Measurements from ENCODE around the gene COG2. TPM values are rescaled to one million over a fixed set of nuclear protein-coding genes. Genes with fewer than 3 reads are reported as not detected.

The COG2 gene
- total and polyA plus RNA-seq, 4 donors: 6.4 to 23.1 (median 16.0) TPM

DNA sequence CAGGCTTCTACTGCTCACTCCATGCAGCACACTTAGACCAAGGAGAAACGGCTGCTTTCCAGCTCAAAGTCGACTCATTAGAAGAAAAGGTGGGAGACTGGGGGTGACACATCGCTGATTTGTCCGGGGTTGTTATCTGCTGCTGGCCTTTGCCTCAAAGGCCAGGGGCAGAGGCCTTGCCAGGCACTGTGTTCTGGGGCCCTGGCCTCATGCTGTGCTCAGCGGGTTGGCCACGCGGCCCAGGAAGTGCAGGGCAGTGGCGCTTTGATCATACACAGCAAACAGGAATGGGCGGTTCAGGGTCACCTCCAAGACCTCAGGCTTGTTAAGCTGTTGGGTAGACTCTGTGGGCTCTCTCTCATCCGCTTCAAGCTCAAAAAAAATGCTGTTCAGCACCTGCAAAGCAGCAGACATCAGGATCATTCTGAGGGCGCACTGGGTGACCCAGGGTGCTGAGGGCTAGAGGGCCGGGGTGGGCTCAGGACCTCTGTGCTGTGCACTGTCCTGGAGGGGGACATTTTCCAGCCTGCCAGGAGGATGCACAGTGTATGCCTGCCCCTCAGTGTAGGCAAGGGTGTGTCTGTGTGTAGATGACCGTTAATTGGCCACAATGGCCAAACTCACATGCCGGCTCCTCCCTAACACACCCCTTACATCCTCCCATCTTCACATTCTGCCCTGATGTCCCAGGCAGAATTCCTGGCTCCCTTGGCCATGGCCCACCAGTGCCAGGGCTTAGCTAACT is 60.8 kb downstream of the COG2 start:
- ATAC-seq (ENCODE audit: low FRiP score) (no peak), DNase-seq (no peak)
- no peaks in the 10 kb centered on the region for H3K9me3 ChIP-seq (ENCODE audit: control insufficient read depth, low read length)
- no peak overlapping the region for H3K4me3 ChIP-seq (ENCODE audit: low read length in 2 of 2)
- intact Hi-C loops (cut with DNase I): no loop called here
- H3K36me3 ChIP-seq (ENCODE audit: control insufficient read depth in 1 of 2, insufficient read depth in 2 of 2, low read length in 1 of 2): no peaks in the 10 kb centered on the region
- WGBS, 2 donors: 82 to 83% methylated on average over 14 of the region's 14 CpGs
- no peaks in the 10 kb centered on the region for H3K27me3 ChIP-seq (ENCODE audit: control insufficient read depth in 1 of 2, insufficient read depth in 2 of 2, low read length in 1 of 2)
- H3K27ac ChIP-seq (ENCODE audit: low read depth in 1 of 2, low read length in 2 of 2): no peak overlapping the region
- no peaks in the 10 kb centered on the region for H3K4me1 ChIP-seq (ENCODE audit: control insufficient read depth in 1 of 2, insufficient read depth in 2 of 2, low read length in 2 of 2)

DNA sequence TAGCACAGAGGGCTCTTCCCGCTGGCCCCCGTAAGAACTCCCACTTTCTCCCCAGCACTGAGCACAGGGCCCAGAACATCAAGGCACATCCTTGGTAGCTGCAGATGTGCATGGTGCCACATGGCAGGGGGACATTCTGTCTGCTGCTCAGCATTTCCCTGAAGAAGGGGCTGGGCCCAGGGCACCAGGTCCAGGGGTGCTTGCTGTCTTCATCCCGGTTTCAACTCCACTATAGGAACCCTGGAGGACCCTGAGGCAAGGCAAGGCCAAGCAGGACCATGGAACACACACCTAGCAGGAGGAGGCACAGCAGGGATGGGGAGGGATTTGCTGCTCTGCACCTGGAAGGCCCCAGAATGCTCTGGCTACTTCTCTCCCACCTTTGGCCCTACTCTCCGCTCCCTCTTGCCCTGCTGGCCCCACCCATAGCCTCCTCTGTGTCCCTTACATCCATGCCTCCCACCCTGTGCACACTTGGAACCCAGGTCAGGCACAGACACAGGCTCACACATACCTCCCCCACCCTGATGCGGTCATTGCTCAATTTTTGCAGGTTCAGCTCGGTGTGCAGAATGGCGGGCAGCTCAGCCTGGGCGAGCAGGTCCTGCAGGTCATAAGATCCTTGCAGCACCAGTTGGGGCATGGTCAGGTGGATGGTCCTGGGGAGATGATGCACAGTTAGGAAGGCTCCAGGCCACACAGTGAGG is 61.6 kb downstream of the COG2 start:
- no peak for DNase-seq
- H3K27me3 ChIP-seq (ENCODE audit: control insufficient read depth in 1 of 2, insufficient read depth in 2 of 2, low read length in 1 of 2): no peaks in the 10 kb centered on the region
- no peak for ATAC-seq (ENCODE audit: low FRiP score)
- no peak overlapping the region for H3K4me3 ChIP-seq (ENCODE audit: low read length in 2 of 2)
- H3K4me1 ChIP-seq (ENCODE audit: control insufficient read depth in 1 of 2, insufficient read depth in 2 of 2, low read length in 2 of 2): no peaks in the 10 kb centered on the region
- intact Hi-C loops (cut with DNase I): no loop called here
- WGBS, 2 donors: 97 to 98% methylated on average over 8 of the region's 8 CpGs
- no peak overlapping the region for H3K27ac ChIP-seq (ENCODE audit: low read depth in 1 of 2, low read length in 2 of 2)
- H3K36me3 ChIP-seq (ENCODE audit: control insufficient read depth in 1 of 2, insufficient read depth in 2 of 2, low read length in 1 of 2): no peaks in the 10 kb centered on the region
- no peaks in the 10 kb centered on the region for H3K9me3 ChIP-seq (ENCODE audit: control insufficient read depth, low read length)

DNA sequence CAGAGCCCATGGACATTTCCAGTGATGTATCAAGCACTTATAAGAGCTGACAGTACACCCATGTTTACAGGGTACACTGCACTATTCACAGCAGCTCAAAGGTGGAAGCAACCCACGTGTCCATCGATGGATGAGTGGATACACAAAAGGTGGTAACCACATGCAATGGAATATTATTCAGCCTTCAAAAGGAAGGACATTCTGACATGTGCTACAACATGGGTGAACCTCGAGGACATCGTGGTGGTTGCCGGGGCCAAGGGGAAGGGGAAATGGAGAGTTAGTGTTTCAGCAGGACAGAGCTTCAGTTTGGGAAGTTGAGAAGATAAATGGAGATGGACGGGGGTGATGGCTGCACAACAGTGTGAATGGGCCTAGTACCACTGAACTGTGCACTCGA is 62.5 kb downstream of the COG2 start:
- intact Hi-C loops (cut with DNase I): no loop called here
- ATAC-seq (ENCODE audit: low FRiP score) (no peak), DNase-seq (no peak)
- Histone ChIP-seq H3K36me3 (ENCODE audit: control insufficient read depth in 1 of 2, insufficient read depth in 2 of 2, low read length in 1 of 2) (no peaks in the 10 kb centered on the region), H3K27me3 (ENCODE audit: control insufficient read depth in 1 of 2, insufficient read depth in 2 of 2, low read length in 1 of 2) (no peaks in the 10 kb centered on the region), H3K27ac (ENCODE audit: low read depth in 1 of 2, low read length in 2 of 2) (no peak overlapping the region), H3K4me3 (ENCODE audit: low read length in 2 of 2) (no peak overlapping the region), H3K4me1 (ENCODE audit: control insufficient read depth in 1 of 2, insufficient read depth in 2 of 2, low read length in 2 of 2) (no peaks in the 10 kb centered on the region), H3K9me3 (ENCODE audit: control insufficient read depth, low read length) (no peaks in the 10 kb centered on the region)
- WGBS, 2 donors: 95% methylated on average over 7 of the region's 7 CpGs

DNA sequence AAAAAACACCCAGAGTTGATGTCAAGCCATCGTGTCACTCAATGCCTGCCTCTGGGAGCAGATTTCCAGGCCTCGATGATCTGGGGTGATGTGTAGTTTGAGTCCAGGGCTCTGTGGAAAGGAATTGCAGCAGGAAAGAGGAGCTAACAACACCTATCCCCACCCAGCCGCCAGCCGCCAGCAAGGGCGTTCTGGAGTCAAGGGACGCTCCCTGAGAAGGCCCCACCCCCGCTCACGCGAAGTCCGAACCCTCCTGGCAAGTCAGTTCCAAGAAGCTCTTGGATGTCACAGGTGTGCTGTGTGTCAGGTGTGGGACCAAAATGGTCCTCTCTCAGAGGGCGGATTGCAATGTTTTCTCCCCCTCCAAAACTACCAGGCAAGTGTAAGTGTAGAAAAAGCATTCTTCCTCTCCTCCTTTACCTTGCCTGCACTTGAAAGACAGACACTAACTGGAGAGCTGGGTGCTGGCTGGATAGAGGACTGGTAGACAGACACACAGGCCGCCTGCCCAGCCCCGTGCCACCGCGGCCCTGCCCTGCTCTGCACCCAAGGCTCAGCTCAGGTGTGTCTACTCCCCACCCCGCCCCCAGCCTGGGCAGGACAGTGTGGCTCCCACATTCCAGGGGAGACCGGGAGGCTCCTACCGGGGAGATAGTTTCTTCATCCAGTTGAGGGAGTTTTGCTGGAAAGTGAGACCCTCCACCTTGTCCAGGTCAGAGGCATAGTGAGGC is 63.2 kb downstream of the COG2 start:
- Histone ChIP-seq H3K36me3 (ENCODE audit: control insufficient read depth in 1 of 2, insufficient read depth in 2 of 2, low read length in 1 of 2) (no peaks in the 10 kb centered on the region), H3K9me3 (ENCODE audit: control insufficient read depth, low read length) (no peaks in the 10 kb centered on the region), H3K27me3 (ENCODE audit: control insufficient read depth in 1 of 2, insufficient read depth in 2 of 2, low read length in 1 of 2) (no peaks in the 10 kb centered on the region), H3K27ac (ENCODE audit: low read depth in 1 of 2, low read length in 2 of 2) (no peak overlapping the region), H3K4me3 (ENCODE audit: low read length in 2 of 2) (no peak overlapping the region), H3K4me1 (ENCODE audit: control insufficient read depth in 1 of 2, insufficient read depth in 2 of 2, low read length in 2 of 2) (no peaks in the 10 kb centered on the region)
- no peak for DNase-seq
- no peak for ATAC-seq (ENCODE audit: low FRiP score)
- WGBS, 2 donors: 90 to 95% methylated on average over 18 of the region's 18 CpGs
- intact Hi-C loops (cut with DNase I): no loop called here

DNA sequence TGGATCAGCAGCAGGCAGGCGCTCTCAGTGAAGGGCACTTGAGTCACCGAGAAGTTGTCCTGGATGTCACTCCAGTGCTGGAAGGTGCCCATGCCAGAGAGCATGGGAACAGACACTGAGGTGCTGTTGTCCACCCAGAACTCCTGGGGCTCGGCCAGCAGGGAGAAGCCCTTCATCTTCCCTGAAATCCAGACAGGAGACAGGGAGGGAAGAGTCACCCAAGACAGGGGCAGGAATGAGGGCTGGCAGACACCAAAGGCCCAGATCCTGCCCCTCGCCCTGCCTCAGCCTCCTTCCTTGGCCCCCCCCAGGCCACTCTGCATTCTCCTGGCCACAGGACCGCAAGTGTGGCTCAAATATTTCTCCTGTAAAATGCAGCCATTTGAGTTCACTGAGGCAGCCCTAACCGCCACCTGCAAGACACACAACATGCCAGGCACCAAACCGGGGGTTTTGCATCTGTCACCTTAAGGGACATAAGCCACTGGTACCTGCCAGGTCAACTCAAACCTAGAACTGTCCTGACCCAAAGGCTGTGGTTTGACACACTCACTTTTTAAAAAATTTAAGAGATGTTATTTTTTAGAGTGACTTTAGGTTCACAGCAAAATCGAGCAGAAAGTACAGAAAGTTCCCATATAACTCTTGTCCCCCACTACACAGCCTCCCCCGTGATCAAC is 63.9 kb downstream of the COG2 start:
- intact Hi-C loops (cut with DNase I): no loop called here
- Histone ChIP-seq H3K27me3 (ENCODE audit: control insufficient read depth in 1 of 2, insufficient read depth in 2 of 2, low read length in 1 of 2) (no peaks in the 10 kb centered on the region), H3K36me3 (ENCODE audit: control insufficient read depth in 1 of 2, insufficient read depth in 2 of 2, low read length in 1 of 2) (no peaks in the 10 kb centered on the region), H3K9me3 (ENCODE audit: control insufficient read depth, low read length) (no peaks in the 10 kb centered on the region), H3K4me1 (ENCODE audit: control insufficient read depth in 1 of 2, insufficient read depth in 2 of 2, low read length in 2 of 2) (no peaks in the 10 kb centered on the region), H3K4me3 (ENCODE audit: low read length in 2 of 2) (no peak overlapping the region), H3K27ac (ENCODE audit: low read depth in 1 of 2, low read length in 2 of 2) (no peak overlapping the region)
- DNase-seq (no peak), ATAC-seq (ENCODE audit: low FRiP score) (no peak)
- WGBS, 2 donors: 91 to 92% methylated on average over 8 to 9 of the region's 9 CpGs

DNA sequence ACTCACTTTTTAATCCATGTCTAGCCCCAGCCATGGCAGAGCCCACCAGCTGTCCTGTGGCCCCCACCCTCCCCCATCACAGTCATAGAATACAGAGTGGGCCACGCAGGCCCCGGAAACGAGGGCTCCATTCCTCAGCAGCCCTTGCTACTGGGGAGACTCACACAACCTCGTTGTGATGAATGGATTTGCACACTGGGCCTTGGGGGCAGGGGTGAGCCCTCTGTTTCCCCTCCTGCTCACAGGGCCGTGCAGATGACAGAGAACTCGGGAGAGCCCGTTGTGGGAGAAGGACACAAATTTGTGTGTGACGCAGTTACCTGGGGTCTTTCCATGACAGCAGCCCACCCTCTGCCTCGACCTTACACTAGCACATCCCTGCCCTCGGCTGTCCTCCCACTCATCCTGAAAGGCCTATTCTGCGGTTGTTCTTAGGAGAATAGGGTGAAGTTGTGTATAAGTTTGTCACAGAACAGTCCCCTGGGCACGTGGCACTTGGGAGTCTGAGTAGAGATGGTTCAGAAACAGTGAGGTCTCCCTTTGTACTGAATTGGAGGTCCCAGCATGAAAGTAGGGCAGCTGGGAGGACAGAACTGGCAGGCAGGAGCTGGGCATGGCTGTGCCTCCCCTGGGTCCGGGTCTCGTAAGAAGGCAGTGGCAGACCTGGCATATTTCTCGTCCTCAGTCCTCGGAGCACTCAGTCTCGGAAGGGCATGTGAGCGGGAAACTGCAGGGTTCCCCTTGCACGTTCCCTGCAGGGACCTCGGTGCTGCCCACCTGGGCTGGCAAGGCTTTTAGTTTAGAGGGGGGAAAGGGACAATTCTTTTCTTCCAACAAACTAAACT is 64.8 kb downstream of the COG2 start:
- WGBS, 2 donors: 88 to 89% methylated on average over 20 of the region's 20 CpGs
- Histone ChIP-seq H3K27me3 (ENCODE audit: control insufficient read depth in 1 of 2, insufficient read depth in 2 of 2, low read length in 1 of 2) (no peaks in the 10 kb centered on the region), H3K9me3 (ENCODE audit: control insufficient read depth, low read length) (no peaks in the 10 kb centered on the region), H3K4me3 (ENCODE audit: low read length in 2 of 2) (no peak overlapping the region), H3K27ac (ENCODE audit: low read depth in 1 of 2, low read length in 2 of 2) (no peak overlapping the region), H3K36me3 (ENCODE audit: control insufficient read depth in 1 of 2, insufficient read depth in 2 of 2, low read length in 1 of 2) (no peaks in the 10 kb centered on the region), H3K4me1 (ENCODE audit: control insufficient read depth in 1 of 2, insufficient read depth in 2 of 2, low read length in 2 of 2) (no peaks in the 10 kb centered on the region)
- DNase-seq (no peak), ATAC-seq (ENCODE audit: low FRiP score) (no peak)
- intact Hi-C loops (cut with DNase I): no loop called here

DNA sequence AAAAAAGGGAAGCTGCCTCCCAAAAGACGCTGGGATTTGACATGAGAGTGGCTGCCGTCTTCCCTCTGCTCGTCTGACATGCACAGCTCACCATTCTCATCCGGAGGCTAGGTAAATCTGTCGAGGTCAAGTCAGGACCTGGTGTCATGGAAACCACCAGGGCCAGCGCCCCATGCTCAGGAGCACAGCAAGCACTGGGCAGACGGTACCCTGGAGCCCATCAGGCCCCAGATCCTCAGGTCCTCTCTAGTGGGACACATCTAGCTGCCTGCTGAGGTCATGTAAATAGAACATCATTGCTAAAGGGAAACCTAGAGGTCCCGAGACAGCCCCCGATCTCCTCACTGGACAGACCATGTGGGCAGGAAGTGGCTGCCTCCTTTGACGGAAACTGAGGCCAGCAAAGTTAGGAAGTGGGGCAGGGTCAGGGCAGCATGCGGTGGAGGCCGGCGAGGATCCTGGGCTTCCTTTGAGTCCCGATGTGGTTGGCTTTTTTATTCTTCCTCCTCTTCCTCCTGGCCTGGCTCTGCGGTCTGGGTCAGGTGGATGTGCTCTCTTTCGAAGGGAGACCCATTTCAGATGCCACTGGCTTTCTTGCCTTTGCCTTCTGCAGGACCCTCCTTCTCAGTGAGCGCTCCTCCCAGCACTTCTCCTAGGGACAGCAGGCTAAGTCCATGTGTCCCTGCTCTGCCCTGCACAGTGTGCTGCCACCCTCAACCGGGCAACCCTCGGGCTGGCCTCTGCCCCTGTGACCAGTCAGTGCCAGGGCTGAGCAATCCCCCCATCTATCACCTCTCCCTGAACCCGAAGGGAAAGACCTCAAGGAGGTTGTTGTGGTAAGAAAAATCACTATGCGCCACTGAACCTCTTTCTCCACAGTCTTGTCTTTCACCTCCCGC is 65.7 kb downstream of the COG2 start:
- Histone ChIP-seq H3K36me3 (ENCODE audit: control insufficient read depth in 1 of 2, insufficient read depth in 2 of 2, low read length in 1 of 2) (no peaks in the 10 kb centered on the region), H3K27me3 (ENCODE audit: control insufficient read depth in 1 of 2, insufficient read depth in 2 of 2, low read length in 1 of 2) (no peaks in the 10 kb centered on the region), H3K9me3 (ENCODE audit: control insufficient read depth, low read length) (no peaks in the 10 kb centered on the region), H3K4me3 (ENCODE audit: low read length in 2 of 2) (no peak overlapping the region), H3K4me1 (ENCODE audit: control insufficient read depth in 1 of 2, insufficient read depth in 2 of 2, low read length in 2 of 2) (no peaks in the 10 kb centered on the region), H3K27ac (ENCODE audit: low read depth in 1 of 2, low read length in 2 of 2) (no peak overlapping the region)
- WGBS, 2 donors: 85 to 86% methylated on average over 22 of the region's 22 CpGs
- no peak for DNase-seq
- ATAC-seq (ENCODE audit: low FRiP score): no peak
- intact Hi-C loops (cut with DNase I): no loop called here

All from aorta (tissue), 5 donors.